ENCODE results near the gene CDK16. TPM values are rescaled to one million over a fixed set of nuclear protein-coding genes. Genes with fewer than 3 reads are reported as not detected.

The CDK16 gene
- polyA plus RNA-seq, 3 donors from 2014 or later: 3.0 to 16.6 (median 4.7) TPM

DNA sequence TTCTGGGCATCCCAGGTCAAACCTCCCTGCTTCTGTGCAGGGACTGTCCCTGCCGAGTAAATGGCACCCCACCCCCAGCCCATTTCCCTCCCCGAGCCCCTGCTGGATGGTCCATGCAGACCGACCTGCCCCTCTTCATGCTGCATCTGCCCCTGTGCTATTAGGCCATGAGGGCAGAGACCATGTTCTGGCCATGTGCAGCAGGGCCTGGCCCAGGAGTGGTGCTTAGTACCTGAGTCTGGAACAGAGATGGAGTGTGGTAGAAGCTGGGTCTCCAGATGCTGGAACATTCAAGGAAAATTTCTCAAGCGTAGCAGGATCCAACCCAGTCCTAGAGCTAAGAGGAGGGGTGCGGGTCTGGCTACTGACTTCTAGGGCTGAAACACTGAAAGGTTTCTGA is 40.1 kb upstream of the CDK16 start:
- H3K9me3 Mint-ChIP-seq: no peaks in the 10 kb centered on the region
- peaks cover 1 to 9% (median 6%) of the 10 kb centered on the region in 3 donors for H3K27me3 Mint-ChIP-seq (ENCODE audit: low read depth in 3 of 3)
- peaks cover 0 to 10% (median 0%) of the 10 kb centered on the region in 3 donors for H3K36me3 Mint-ChIP-seq
- DNase-seq: no peak
- H3K4me3 Mint-ChIP-seq: no peak overlapping the region
- peak overlapping the region in 1 of 6 donors; percentile 73 for H3K27ac Mint-ChIP-seq
- H3K4me1 Mint-ChIP-seq: no peaks in the 10 kb centered on the region

DNA sequence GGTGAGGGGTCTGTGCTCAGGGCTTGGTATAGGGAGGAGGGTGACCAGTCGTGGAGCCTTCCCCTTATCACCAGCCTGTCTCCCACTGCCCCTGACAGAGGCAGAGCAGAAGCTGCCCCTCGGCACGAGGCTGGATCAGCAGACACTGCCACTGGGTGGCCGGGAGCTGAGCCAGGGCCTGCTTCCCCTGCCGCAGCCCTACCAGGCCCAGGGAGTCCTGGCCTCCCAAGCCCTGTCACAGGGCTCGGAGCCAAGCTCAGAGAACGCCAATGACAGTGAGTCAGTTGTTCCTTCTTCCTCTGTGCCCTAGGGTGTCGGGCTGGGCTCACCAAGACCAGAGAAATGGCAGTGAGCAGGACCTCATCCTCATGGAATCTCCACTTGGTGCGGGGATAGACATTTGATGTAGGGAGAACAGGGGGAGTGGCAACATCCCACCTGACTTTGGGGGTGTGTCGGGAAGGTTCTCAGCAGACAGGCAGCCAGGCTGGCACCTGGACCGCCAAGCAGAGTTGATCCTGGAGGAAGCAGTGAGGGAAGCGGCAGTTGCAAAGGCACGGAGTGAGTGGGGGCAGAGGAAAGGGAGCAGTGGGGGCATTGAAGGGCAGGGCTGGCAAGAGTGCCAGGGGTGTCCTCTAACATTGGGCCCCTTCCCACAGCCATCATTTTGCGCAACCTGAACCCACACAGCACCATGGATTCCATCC is 39.1 kb upstream of the CDK16 start:
- H3K27me3 Mint-ChIP-seq (ENCODE audit: low read depth in 3 of 3): peaks cover 0 to 6% (median 4%) of the 10 kb centered on the region in 3 donors
- no peak for DNase-seq
- no peak overlapping the region for H3K4me3 Mint-ChIP-seq
- H3K36me3 Mint-ChIP-seq: peaks cover 0 to 10% (median 0%) of the 10 kb centered on the region in 3 donors
- H3K4me1 Mint-ChIP-seq: no peaks in the 10 kb centered on the region
- no peaks in the 10 kb centered on the region for H3K9me3 Mint-ChIP-seq
- no peak overlapping the region for H3K27ac Mint-ChIP-seq

- no peak for DNase-seq
- H3K4me3 Mint-ChIP-seq: no peak overlapping the region
- H3K27me3 Mint-ChIP-seq (ENCODE audit: low read depth in 3 of 3): peaks cover 2 to 8% (median 4%) of the 10 kb centered on the region in 3 donors
- no peaks in the 10 kb centered on the region for H3K9me3 Mint-ChIP-seq
- no peaks in the 10 kb centered on the region for H3K4me1 Mint-ChIP-seq
- H3K27ac Mint-ChIP-seq: no peak overlapping the region
- peaks cover 0 to 10% (median 0%) of the 10 kb centered on the region in 3 donors for H3K36me3 Mint-ChIP-seq
These were observed 38.6 kb upstream of the CDK16 start for GRCh38 chrX:47179928-47180255.

DNA sequence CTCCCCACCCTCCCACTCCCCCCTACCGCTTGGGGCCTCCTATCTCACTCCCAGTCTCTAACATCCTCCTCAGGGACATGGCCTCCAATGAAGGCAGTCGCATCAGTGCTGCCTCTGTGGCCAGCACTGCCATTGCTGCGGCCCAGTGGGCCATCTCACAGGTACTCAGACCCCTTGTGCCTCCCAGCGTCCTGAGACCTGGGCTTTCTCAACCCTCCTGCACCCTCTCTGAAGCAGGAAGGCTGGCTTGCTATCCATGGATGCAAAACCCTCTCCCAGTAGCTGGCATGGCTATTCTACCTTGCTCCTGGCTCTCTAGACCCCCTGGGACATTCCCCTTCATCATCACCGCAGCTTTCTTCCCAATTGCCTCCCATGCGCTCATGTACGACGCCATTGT is 38.1 kb upstream of the CDK16 start:
- DNase-seq: no peak
- H3K4me1 Mint-ChIP-seq: no peaks in the 10 kb centered on the region
- H3K27me3 Mint-ChIP-seq (ENCODE audit: low read depth in 3 of 3): peaks cover 2 to 9% (median 4%) of the 10 kb centered on the region in 3 donors
- H3K4me3 Mint-ChIP-seq: no peak overlapping the region
- H3K27ac Mint-ChIP-seq: no peak overlapping the region
- H3K36me3 Mint-ChIP-seq: peaks cover 0 to 10% (median 0%) of the 10 kb centered on the region in 3 donors
- H3K9me3 Mint-ChIP-seq: no peaks in the 10 kb centered on the region

DNA sequence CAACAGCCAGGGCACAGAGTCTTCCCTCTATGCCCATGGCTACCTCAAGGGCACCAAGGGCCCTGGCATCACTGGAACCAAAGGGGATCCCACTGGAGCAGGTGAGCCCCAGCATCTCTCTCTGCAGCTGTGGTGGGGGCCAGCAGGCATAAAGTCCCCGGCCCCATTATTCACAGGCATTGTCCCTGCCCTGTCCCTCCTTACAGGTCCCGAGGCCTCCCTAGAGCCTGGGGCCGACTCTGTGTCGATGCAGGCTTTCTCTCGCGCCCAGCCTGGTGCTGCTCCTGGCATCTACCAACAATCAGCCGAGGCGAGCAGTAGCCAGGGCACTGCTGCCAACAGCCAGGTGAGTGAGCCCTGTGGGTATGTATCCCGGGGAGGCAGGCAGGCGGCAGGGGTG is 37.2 kb upstream of the CDK16 start:
- Mint-ChIP-seq H3K36me3 (peaks cover 0 to 14% (median 0%) of the 10 kb centered on the region in 3 donors), H3K9me3 (no peaks in the 10 kb centered on the region), H3K4me1 (no peaks in the 10 kb centered on the region), H3K4me3 (no peak overlapping the region), H3K27ac (no peak overlapping the region), H3K27me3 (ENCODE audit: low read depth in 3 of 3) (peaks cover 3 to 9% (median 4%) of the 10 kb centered on the region in 3 donors)
- DNase-seq: no peak

DNA sequence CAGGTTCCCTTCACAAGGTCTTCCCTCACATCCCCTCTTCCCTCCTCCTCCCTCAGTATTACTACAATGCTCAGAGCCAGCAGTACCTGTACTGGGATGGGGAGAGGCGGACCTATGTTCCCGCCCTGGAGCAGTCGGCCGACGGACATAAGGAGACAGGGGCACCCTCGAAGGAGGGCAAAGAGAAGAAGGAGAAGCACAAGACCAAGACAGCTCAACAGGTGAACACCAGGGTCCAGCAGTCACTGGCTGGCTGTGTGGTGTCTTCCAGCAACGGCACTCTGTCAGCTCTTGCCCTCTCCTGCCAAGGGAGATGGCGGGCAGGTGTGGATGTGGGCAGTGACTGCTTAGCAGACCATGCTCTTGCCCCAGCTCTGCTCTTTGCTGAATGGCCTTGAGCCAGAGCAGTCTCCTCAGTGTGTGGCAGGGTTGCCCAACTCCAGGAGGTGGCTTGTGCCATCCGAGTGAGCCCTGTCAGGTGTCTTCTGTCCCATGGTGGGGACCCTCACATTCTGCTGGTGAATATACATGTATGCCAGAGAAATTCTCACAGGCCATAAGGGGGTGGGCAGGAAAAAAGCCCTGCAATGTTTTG is 36.3 kb upstream of the CDK16 start:
- Mint-ChIP-seq H3K27me3 (ENCODE audit: low read depth in 3 of 3) (peaks cover 3 to 9% (median 6%) of the 10 kb centered on the region in 3 donors), H3K27ac (peak overlapping the region in 1 of 6 donors; percentile 12), H3K9me3 (no peaks in the 10 kb centered on the region), H3K4me3 (no peak overlapping the region), H3K36me3 (peaks cover 3 to 9% (median 3%) of the 10 kb centered on the region in 3 donors), H3K4me1 (no peaks in the 10 kb centered on the region)
- DNase-seq: no peak

GRCh38 chrX:47184486-47184885 is 34.0 kb upstream of the CDK16 start:
- DNase-seq: no peak
- H3K9me3 Mint-ChIP-seq: no peaks in the 10 kb centered on the region
- H3K4me3 Mint-ChIP-seq: no peak overlapping the region
- no peak overlapping the region for H3K27ac Mint-ChIP-seq
- H3K4me1 Mint-ChIP-seq: no peaks in the 10 kb centered on the region
- H3K36me3 Mint-ChIP-seq: peaks cover 3 to 5% (median 3%) of the 10 kb centered on the region in 3 donors
- H3K27me3 Mint-ChIP-seq (ENCODE audit: low read depth in 3 of 3): peaks cover 5 to 9% (median 7%) of the 10 kb centered on the region in 3 donors

DNA sequence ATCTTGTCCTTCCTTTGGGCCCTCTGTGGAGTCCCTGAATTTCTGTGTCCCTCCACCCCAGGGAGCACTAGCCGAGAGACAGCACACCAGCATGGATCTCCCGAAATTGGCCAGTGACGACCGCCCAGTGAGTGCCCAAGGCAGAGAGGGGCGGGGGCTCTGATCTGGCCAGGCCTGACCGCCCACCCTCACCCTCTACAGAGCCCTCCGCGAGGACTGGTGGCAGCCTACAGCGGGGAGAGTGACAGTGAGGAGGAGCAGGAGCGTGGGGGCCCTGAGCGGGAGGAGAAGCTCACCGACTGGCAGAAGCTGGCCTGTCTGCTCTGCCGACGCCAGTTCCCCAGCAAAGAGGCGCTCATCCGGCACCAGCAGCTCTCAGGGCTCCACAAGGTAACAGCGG is 33.2 kb upstream of the CDK16 start:
- peaks cover 0 to under 1% of the 10 kb centered on the region in 2 donors for H3K4me1 Mint-ChIP-seq
- H3K9me3 Mint-ChIP-seq: no peaks in the 10 kb centered on the region
- H3K27me3 Mint-ChIP-seq (ENCODE audit: low read depth in 3 of 3): peaks cover 5 to 8% (median 7%) of the 10 kb centered on the region in 3 donors
- H3K4me3 Mint-ChIP-seq: no peak overlapping the region
- no peak for DNase-seq
- no peak overlapping the region for H3K27ac Mint-ChIP-seq
- H3K36me3 Mint-ChIP-seq: peaks cover 3 to 4% (median 3%) of the 10 kb centered on the region in 3 donors

DNA sequence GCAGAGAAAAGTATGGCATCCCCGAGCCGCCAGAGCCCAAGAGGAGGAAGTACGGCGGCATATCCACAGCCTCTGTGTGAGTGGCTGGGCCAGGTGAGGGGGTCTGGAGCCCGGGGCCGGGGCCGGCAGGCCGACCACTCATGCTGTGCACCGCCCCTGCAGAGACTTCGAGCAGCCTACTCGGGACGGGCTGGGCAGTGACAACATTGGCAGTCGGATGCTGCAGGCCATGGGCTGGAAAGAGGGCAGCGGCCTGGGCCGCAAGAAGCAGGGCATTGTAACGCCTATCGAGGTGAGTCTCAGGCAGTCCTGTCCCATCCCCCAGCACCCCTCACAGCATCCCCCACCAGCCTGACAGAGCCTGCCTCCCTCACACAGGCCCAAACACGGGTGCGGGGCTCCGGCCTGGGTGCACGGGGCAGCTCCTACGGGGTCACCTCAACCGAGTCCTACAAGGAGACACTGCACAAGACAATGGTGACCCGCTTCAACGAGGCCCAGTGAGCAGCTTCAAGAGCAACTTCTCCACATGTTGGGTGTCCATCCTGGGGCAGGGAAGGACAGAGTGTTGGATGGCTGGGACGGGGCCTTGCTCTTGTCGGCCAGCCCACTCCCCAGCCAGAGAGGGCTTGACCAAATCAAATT is 32.3 kb upstream of the CDK16 start:
- peaks cover 5 to 10% (median 7%) of the 10 kb centered on the region in 3 donors for H3K27me3 Mint-ChIP-seq (ENCODE audit: low read depth in 3 of 3)
- DNase-seq: no peak
- H3K4me3 Mint-ChIP-seq: no peak overlapping the region
- peaks cover 3 to 4% (median 3%) of the 10 kb centered on the region in 3 donors for H3K36me3 Mint-ChIP-seq
- peaks cover 9 to 10% of the 10 kb centered on the region in 2 donors for H3K4me1 Mint-ChIP-seq
- no peaks in the 10 kb centered on the region for H3K9me3 Mint-ChIP-seq
- H3K27ac Mint-ChIP-seq: no peak overlapping the region

GRCh38 chrX:47187106-47187677 is 31.3 kb upstream of the CDK16 start:
- DNase-seq: no peak
- H3K27me3 Mint-ChIP-seq (ENCODE audit: low read depth in 3 of 3): peaks cover 5 to 10% (median 7%) of the 10 kb centered on the region in 3 donors
- no peak overlapping the region for H3K4me3 Mint-ChIP-seq
- H3K9me3 Mint-ChIP-seq: no peaks in the 10 kb centered on the region
- H3K36me3 Mint-ChIP-seq: peaks cover 3 to 4% (median 3%) of the 10 kb centered on the region in 3 donors
- peak overlapping the region in 1 of 6 donors; percentile 79 for H3K27ac Mint-ChIP-seq
- peaks cover 18 to 20% of the 10 kb centered on the region in 2 donors for H3K4me1 Mint-ChIP-seq

DNA sequence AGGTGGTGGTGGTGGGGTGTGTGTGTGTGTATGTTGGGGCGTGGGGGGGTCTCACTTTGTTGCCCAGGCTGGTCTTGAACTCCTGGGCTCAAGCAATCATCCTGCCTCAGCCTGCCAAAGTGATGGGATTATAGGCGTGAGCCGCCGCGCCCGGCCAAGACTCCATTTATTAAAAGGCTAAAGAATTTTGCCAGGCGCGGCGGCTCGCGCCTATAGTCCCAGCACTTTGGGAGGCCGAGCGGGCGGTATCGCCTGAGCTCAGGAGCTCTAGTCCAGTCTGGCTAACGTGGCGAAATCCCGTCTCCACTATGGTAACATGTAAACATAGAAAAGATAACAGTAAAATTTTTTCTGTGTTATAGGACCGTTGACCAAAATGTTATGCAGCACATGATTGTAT is 28.6 kb upstream of the CDK16 start:
- Mint-ChIP-seq H3K9me3 (no peaks in the 10 kb centered on the region), H3K4me1 (peaks cover 37 to 41% of the 10 kb centered on the region in 2 donors), H3K36me3 (peaks cover 3 to 4% (median 3%) of the 10 kb centered on the region in 3 donors), H3K27ac (no peak overlapping the region), H3K27me3 (ENCODE audit: low read depth in 3 of 3) (peaks cover 6 to 12% (median 12%) of the 10 kb centered on the region in 3 donors), H3K4me3 (no peak overlapping the region)
- DNase-seq: no peak

DNA sequence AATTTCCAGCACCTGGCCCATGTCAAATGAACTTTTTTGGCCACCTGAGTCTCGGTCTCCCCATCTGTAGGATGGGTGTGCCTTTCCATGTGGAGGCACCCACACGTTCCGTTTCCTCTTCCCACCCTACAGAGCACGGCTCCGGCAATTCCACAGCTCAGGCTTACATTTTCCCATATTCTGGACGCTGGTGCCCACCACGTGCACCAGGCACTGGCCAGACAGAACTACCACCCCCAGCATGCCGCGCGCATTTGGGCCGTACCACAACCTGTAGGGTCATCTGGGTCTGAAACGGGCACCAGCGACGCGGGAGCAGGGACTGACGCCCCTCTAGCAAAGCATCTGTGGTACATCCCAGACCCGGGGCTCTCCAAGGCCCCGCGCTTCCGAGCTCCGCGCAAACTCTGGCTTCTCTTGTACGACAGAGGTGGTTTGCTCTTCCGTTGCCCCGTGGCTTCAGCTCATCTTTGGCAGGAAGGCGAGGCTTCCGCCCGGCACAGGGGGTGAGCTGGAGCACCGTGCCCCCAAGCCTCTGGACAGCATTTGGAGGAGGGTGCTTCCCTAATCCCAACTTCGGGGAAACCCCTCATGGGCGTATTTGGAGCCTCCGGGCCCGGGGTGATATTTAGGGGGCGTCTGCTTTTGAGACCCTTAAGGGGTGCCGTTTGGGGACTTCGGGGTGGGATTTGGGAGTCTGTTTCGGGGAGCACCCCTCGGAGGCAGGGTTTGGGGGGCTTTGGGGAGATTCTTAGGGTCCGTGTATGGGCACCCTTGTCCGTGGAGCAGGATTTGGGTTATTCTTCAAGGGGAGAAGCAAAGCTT is 27.8 kb upstream of the CDK16 start:
- Mint-ChIP-seq H3K4me1 (peaks cover 44 to 48% of the 10 kb centered on the region in 2 donors), H3K27ac (peak overlapping the region; percentile 87 to 96 (median 90)), H3K9me3 (no peaks in the 10 kb centered on the region), H3K36me3 (peaks cover 2 to 3% (median 3%) of the 10 kb centered on the region in 3 donors), H3K4me3 (peak overlapping the region; percentile 90 to 94 (median 91)), H3K27me3 (ENCODE audit: low read depth in 3 of 3) (peaks cover 6 to 12% (median 12%) of the 10 kb centered on the region in 3 donors)
- peak; percentile 80 to 84 (median 83) for DNase-seq

DNA sequence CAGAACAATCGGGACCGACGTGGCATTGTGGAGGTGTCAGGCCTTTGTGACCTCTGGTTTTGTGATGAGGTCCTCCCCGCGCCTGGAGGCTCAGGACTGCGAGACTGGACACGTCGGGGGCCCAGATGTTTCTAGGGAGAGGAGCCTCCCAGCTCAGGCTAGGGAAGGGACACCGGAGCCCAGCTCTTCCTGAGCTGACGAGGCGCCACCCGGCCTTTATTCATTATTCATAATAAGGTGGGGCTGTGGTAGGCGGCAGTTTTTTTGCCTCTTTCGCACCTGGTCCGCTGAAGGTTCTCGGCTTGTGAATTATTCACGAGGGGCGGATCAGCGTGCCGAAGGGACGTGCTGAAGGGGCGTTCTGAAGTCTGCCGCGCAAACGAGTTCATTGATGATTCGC is 27.1 kb upstream of the CDK16 start:
- Mint-ChIP-seq H3K27ac (peak overlapping the region; percentile 87 to 96 (median 90)), H3K36me3 (peaks cover 0 to 3% (median 3%) of the 10 kb centered on the region in 3 donors), H3K9me3 (no peaks in the 10 kb centered on the region), H3K27me3 (ENCODE audit: low read depth in 3 of 3) (peaks cover 5 to 16% (median 12%) of the 10 kb centered on the region in 3 donors), H3K4me1 (peaks cover 51 to 55% of the 10 kb centered on the region in 2 donors), H3K4me3 (peak overlapping the region; percentile 90 to 94 (median 91))
- DNase-seq: peak; percentile 46 to 50 (median 47)
